NCI-H146 (cell line): ENCODE measurements around the gene TDRD7.

Source experiments
- DNase-seq: peaks from one replicate; lab custom pipeline; 2025; lab: John Stamatoyannopoulos, UW

Gene TDRD7

GRCh38 chr9:97527626-97528528 lies 116.0 kb downstream of the TDRD7 start:
- no peak for DNase-seq

GRCh38 chr9:97528529-97529230 lies 116.8 kb downstream of the TDRD7 start:
- DNase-seq, result no peak

- DNase-seq, result no peak
Observed at GRCh38 chr9:97529363-97530076, 117.6 kb downstream of the TDRD7 start.

GRCh38 chr9:97531888-97532376 lies 120.0 kb downstream of the TDRD7 start:
- DNase-seq, result no peak

GRCh38 chr9:97534185-97534584 lies 122.3 kb downstream of the TDRD7 start:
- no peak for DNase-seq

GRCh38 chr9:97534961-97535594 lies 123.2 kb downstream of the TDRD7 start:
- DNase-seq, result no peak

GRCh38 chr9:97535771-97536170 lies 123.9 kb downstream of the TDRD7 start:
- DNase-seq, result no peak

- DNase-seq, result no peak
Observed at GRCh38 chr9:97536480-97536879, 124.6 kb downstream of the TDRD7 start.

GRCh38 chr9:97543561-97543960 lies 131.7 kb downstream of the TDRD7 start:
- peak; percentile 83 for DNase-seq

GRCh38 chr9:97545486-97545885 lies 133.6 kb downstream of the TDRD7 start:
- DNase-seq, result no peak
